Mucosa of stomach (tissue), 1 donor: ENCODE results near the gene SLAMF9.

Source experiments
- H3K27me3 ChIP-seq: one replicate; pipeline ENCODE4 v1.7.0; 2013; ENCODE audit warnings: mild to moderate bottlenecking, low read length; ENCODE audit not compliant: control insufficient read depth, insufficient read depth
- H3K36me3 ChIP-seq: one replicate; pipeline ENCODE4 v1.7.0; 2013; ENCODE audit warnings: low read length; ENCODE audit not compliant: control insufficient read depth, insufficient read depth
- H3K4me1 ChIP-seq: one replicate; pipeline ENCODE4 v1.7.0; 2013; ENCODE audit warnings: mild to moderate bottlenecking, low read length; ENCODE audit not compliant: control insufficient read depth, insufficient read depth
- H3K4me3 ChIP-seq: one replicate; pipeline ENCODE4 v1.7.0; 2013; ENCODE audit warnings: low read length
- H3K9ac ChIP-seq: one replicate; pipeline ENCODE4 v1.7.0; 2013; ENCODE audit warnings: mild to moderate bottlenecking, low read length, moderate library complexity
- H3K9me3 ChIP-seq: one replicate; pipeline ENCODE4 v1.7.0; 2013; ENCODE audit warnings: mild to moderate bottlenecking, low read length, moderate library complexity; ENCODE audit not compliant: control insufficient read depth
- donor health status: Pancreatic carcinoma.

Gene SLAMF9

DNA sequence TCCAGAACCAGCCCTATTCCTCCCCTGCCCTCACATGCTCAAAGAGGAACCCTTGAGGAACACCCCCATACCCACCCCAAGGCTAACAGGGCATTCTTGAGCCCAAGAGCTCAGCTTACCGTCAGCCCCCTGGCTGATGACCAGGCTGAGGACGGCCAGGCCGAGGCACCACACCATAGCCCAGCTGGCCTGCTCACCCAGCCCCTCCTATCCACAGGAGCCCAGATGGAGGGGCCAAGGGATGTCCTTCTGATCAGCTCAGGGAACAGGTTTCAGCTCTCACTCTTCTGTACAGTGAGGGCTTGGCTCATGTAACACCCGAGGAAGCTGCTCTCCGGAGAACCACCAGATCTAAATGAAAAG is 10.8 kb downstream of the SLAMF9 start:
- Histone ChIP-seq H3K9me3 (no peaks in the 10 kb centered on the region), H3K27me3 (peaks cover 3% of the 10 kb centered on the region), H3K4me1 (peaks cover 79% of the 10 kb centered on the region), H3K4me3 (no peak overlapping the region), H3K36me3 (no peaks in the 10 kb centered on the region), H3K9ac (peak overlapping the region; percentile 67)

DNA sequence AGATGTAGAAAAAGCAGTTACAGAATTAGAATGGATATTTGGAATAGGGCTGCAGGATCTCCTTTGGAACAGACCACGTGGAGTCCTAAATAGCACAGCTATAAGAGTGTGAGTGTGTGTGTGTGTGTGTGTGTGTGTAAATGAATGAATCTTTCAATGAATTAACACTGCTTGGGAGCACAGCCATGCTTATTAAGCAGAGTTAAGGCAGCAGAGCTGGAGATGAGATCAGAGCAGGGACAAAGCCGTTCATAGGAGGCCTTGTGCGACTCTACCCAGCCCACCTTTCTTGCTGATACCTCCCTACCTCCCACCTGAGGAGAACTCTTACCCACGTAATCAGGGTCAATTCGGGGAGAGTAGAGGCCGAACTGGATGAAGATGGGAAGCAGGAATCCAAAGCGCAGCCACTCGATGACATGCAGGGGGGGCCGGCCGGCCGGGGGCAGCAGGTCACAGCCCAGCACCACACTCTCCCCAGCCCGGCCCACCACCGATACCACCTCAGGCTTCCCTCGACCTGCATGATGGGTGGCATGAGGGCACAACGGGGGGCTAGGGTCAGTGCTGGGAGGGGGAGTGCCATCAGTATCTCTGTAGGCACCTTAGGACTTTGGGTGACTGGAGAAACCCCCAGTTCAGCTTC is 11.3 kb downstream of the SLAMF9 start:
- H3K4me3 ChIP-seq, result no peak overlapping the region
- H3K36me3 ChIP-seq, result no peaks in the 10 kb centered on the region
- H3K9me3 ChIP-seq, result no peaks in the 10 kb centered on the region
- peaks cover 79% of the 10 kb centered on the region for H3K4me1 ChIP-seq
- H3K9ac ChIP-seq, result peak overlapping the region; percentile 67
- peaks cover 3% of the 10 kb centered on the region for H3K27me3 ChIP-seq

DNA sequence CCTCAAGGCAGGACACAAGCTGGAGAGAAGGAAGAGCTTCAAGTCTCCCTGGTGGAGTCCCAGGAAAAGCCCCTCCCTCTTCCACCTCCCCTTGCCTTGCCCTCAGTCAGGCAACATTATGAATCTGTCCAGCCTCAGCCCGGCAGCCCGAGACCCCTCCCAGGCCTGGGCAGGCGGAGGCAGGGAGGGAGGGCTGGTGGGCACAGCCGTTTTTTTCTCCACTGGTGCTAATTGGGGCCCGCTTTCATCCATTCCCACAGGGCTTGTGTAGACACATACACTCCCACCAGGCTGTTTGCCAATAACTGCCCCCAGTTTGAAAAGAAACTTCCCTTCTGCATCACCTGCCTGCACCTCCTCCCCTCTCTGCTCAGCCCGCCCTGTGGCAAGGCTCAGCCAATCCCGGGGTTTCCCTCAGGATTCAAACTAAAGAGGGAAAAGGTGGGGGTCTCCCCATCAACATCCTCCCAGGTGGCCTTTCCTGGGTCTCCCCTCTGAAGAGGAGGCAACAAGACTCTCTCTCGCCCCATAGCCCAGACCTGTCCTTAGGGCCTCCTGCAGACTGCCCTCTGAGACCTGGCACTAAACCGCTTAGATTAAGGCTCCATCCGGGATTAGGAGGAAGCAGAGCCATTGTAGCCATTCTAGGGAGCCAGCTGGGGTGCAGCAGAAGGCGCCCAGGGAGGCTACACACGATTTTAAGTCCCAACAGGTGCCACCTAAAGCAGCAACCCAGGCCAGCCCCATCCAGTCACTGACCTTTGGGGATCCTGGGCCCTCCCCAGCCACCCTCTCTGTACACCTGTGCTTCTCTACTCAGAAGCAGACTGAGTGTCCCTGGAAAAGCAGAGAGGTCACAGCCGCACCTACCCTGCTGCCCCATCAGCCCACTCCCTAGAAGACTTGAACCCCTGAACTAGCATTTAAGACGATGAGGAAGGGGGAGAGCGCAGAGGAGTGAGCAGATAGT is 12.2 kb downstream of the SLAMF9 start:
- Histone ChIP-seq H3K36me3 (no peaks in the 10 kb centered on the region), H3K27me3 (peaks cover 3% of the 10 kb centered on the region), H3K9me3 (no peaks in the 10 kb centered on the region), H3K9ac (peak overlapping the region; percentile 18), H3K4me3 (no peak overlapping the region), H3K4me1 (peaks cover 85% of the 10 kb centered on the region)

DNA sequence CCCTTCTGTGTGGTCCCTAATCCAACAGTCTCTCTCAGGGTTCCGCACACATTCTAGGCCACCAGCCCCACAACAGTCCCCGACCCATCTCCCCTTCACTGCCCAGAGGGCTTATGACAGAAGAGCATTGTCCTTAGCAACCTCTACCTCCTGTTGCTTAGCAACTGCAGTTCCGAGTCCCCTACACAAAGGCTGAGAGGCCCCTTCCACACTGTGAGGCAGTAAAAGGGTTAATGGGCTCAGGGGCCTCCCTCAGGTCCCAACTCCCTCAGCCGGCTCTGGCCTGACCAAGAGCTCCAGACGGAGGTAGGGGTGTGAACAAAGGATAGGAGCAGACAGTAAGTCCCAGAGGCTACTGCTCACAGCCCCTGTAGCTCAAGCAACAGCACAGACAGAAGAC is 12.9 kb downstream of the SLAMF9 start:
- H3K9me3 ChIP-seq, result no peaks in the 10 kb centered on the region
- H3K4me3 ChIP-seq, result no peak overlapping the region
- H3K4me1 ChIP-seq, result peaks cover 83% of the 10 kb centered on the region
- H3K36me3 ChIP-seq, result no peaks in the 10 kb centered on the region
- no peak overlapping the region for H3K9ac ChIP-seq
- H3K27me3 ChIP-seq, result peaks cover 3% of the 10 kb centered on the region

DNA sequence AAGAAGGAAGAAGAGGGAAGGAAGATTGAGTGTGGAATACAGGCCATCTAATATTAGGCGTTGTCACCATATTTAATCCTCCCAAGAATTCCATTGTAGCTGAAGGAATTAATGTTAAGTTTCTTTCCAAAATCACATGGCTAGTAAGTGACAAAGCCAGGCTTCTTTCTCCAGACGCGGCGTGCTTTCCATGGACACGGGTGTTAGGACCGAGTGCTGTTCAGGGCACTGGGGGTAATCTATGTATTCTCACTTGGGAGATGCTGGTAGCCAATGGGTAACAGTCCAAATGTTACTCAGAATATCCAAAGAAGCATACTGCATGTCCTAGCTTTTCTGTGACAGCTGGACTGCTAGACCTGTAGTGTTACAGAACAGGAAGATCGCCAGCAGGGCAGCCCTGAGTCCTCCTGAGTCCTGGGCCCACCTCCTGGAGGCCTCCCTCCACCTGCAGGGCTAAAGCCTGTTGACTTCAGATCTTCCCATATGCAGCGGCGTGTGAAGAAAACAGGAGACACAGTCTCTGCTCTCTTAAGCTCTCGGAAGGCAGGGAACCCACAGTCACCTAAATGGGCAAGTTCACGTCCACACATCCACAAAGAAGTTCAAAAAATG is 13.9 kb downstream of the SLAMF9 start:
- peaks cover 82% of the 10 kb centered on the region for H3K4me1 ChIP-seq
- H3K9ac ChIP-seq, result no peak overlapping the region
- H3K36me3 ChIP-seq, result no peaks in the 10 kb centered on the region
- no peaks in the 10 kb centered on the region for H3K9me3 ChIP-seq
- no peak overlapping the region for H3K4me3 ChIP-seq
- H3K27me3 ChIP-seq, result no peaks in the 10 kb centered on the region

DNA sequence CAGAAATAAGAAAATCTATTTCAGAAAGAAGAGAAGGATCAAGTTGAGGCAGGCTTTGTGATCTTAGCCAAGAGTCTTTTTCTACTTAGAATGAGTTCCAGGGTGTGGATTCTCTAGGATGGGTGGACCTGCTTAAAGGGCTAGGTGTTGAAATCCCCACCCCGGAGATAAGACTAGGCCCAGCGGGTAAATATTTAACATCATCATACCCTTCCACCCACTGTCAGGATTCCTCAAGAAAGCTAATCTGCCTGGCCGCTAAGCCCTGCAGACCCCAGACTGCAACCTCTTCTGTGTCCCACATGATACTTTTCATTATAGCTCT is 14.4 kb downstream of the SLAMF9 start:
- Histone ChIP-seq H3K36me3 (no peaks in the 10 kb centered on the region), H3K4me1 (peaks cover 82% of the 10 kb centered on the region), H3K9ac (no peak overlapping the region), H3K27me3 (no peaks in the 10 kb centered on the region), H3K9me3 (no peaks in the 10 kb centered on the region), H3K4me3 (no peak overlapping the region)

DNA sequence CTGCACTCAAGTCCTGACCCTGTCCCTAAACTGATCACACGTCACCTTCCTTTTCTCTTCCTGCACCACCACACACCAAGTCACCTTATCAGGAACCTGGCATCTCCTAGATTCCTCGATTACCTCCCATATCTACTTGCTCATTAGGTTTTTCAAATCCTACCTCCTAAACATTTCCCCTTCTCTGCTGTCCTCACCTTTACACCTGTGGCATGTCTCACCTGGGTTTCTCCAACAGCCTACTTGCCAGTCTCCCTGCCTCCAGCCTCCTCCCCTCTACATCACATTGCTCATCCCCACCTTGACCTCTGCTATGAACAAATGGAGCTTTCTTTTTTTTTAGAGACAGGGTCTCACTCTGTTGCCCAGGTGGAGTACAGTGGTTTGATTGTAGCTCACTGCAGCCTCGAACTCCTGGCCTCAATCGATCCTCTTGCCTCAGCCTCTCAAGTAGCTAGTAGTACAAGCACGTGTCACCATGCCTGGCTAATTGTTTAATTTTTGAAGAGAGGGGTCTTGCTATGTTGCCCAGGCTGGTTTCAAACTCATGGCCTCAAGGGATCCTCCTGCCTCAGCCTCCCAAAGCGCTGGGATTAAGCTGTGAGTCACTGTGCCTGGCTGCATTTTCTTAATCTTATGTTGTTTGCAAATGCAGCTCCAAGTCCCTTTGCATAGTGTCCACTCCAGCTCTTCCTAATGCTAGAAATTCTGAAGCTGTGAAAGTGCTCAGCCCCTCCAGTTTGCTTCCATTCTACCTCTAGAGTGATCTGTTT is 14.9 kb downstream of the SLAMF9 start:
- Histone ChIP-seq H3K36me3 (no peaks in the 10 kb centered on the region), H3K4me1 (peaks cover 79% of the 10 kb centered on the region)

DNA sequence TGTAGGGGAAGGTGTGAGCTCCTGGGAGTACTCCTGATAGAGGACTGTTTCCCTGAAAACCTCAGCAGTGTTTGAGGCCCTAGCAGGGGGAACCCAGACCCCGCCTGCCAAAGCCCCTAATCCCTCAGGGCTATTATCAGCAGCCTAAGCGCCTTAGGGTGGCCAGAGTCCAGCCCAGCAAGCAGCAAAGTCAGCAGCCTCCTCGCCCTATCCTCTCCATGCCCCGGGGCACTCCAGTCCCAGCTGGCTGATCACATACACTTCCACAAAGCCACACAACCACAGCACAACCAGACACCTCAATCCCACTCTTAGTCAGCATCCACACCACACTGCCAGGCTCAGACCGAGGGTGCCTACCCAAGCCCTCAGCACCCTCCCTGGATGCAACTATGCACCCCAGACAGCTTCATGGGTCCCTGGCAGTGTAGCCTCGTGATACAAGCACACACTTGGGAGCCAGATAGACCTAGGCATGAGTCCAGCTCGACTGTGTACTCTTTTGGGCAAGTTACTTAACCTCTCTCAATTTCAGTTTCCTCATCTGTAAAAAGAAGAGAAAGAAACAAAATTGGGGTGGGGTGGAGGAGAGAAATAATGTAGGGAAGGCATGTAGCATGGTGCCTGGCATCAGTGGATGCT is 15.7 kb downstream of the SLAMF9 start:
- Histone ChIP-seq H3K4me1 (peaks cover 71% of the 10 kb centered on the region), H3K9ac (peak overlapping the region; percentile 38), H3K9me3 (no peaks in the 10 kb centered on the region), H3K4me3 (peak overlapping the region; percentile 10), H3K36me3 (no peaks in the 10 kb centered on the region), H3K27me3 (no peaks in the 10 kb centered on the region)

More for the DNA sequence above, 14.9 kb downstream of the SLAMF9 start:
- H3K9me3 ChIP-seq, result no peaks in the 10 kb centered on the region
- no peak overlapping the region for H3K4me3 ChIP-seq
- no peaks in the 10 kb centered on the region for H3K27me3 ChIP-seq
- H3K9ac ChIP-seq, result peak overlapping the region; percentile 38

DNA sequence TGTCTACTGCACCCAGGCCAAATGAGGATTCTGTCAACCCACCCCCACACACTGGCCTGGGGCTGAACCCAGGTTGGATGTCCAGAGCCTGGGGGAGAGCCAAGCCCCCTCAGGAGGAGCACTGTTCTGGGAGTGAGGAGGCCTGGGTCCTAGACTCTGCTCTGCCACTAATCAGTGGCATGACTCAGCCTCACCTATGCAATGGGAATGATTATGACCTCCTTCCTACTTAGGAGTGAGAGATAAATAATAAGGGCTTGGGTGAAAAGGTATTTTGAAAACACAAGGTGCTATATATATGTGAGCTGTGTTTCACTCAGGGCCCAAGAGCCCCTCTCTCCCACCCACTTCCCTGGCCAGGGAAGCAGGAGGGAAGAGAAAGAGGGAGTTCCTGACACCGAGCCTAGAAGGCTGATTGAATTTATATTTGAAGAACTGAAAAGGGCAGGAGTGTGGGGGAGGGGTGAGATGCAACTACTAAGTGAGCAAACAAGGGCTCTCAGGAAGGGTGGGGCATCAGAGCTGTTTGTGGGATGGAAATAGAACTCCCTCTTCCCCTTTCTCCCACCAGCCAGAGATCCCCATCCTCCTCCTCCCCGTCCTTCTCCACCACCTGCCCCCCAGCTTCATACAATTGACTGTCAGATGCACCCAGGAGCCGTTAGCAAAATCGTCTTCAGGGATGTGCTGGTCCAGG is 16.8 kb downstream of the SLAMF9 start:
- H3K27me3 ChIP-seq, result no peaks in the 10 kb centered on the region
- H3K9ac ChIP-seq, result peak overlapping the region; percentile 38
- H3K9me3 ChIP-seq, result no peaks in the 10 kb centered on the region
- peaks cover 66% of the 10 kb centered on the region for H3K4me1 ChIP-seq
- H3K36me3 ChIP-seq, result no peaks in the 10 kb centered on the region
- peak overlapping the region; percentile 10 for H3K4me3 ChIP-seq

DNA sequence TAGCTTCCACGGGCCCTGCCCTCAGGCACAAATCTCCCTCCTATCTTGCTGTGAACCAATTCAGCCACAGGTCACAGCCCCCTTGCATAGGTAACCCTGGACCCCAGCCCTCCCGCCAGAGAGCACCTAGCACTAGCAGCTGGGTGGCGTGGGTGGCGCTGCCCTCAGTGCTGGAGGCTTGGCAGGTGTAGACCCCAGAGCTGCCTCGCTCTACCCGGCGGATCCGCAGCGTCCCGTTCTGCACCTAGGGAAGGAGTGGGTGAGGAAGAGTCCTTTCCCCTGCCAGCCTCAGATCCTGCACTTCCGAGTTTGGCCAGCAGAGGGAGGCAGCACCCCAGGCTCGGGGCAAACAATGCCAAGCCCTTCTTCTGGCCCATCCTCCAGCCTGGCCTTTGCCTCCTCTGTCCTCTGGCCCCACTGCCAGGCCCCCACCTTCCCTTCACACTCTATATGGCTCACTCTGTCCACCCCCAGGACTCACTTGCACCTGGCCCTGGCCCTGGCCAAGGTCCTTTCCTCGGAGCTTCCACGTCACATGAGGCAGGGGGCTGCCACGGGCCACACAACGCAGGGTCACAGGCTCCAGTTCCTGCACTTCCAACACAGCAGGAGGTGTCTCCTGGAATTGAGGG is 17.6 kb downstream of the SLAMF9 start:
- no peaks in the 10 kb centered on the region for H3K27me3 ChIP-seq
- H3K9me3 ChIP-seq, result no peaks in the 10 kb centered on the region
- peak overlapping the region; percentile 38 for H3K9ac ChIP-seq
- no peak overlapping the region for H3K4me3 ChIP-seq
- no peaks in the 10 kb centered on the region for H3K36me3 ChIP-seq
- peaks cover 58% of the 10 kb centered on the region for H3K4me1 ChIP-seq
